MCF 10A (cell line): ENCODE data around the gene LHFPL3. TPM values are rescaled to one million over a fixed set of nuclear protein-coding genes. Genes with fewer than 3 reads are reported as not detected.

Source experiments
- BruUV-seq: library from RNA; stranded (reverse); fragments of 400-500 nt; replicated peaks from 2 replicates; lab custom pipeline; 2021; lab: Mats Ljungman, UMichigan
- CTCF ChIA-PET: fragments of 300-600 bp; sonication (Branson Sonifier 250); formaldehyde crosslinking; extraction: SDS; loops from one replicate; lab custom pipeline; 2021; ENCODE audit warnings: antibody characterized with exemption, inconsistent platforms; lab: Yijun Ruan, JAX
- POLR2A ChIA-PET: fragments of 300-600, 350-650 bp; sonication (Branson Sonifier 250); formaldehyde crosslinking; extraction: SDS; loops from one replicate; lab custom pipeline; 2020; ENCODE audit warnings: antibody characterized with exemption, inconsistent platforms; lab: Yijun Ruan, JAX
- DNase-seq: peaks from one replicate; pipeline ENCODE4 v3.0.0-alpha.2; 2018; ENCODE audit not compliant: unreplicated experiment
- H3K27ac Mint-ChIP-seq: one replicate; pipeline ENCODE4 v1.8.0; 2022; ENCODE audit warnings: mild to moderate bottlenecking, low read depth, mixed read lengths; ENCODE audit not compliant: unreplicated experiment
- H3K27me3 Mint-ChIP-seq: one replicate; pipeline ENCODE4 v1.8.0; 2022; ENCODE audit warnings: mixed read lengths; ENCODE audit not compliant: insufficient read depth, unreplicated experiment
- H3K36me3 Mint-ChIP-seq: one replicate; pipeline ENCODE4 v1.8.0; 2022; ENCODE audit warnings: mild to moderate bottlenecking, moderate library complexity, mixed read lengths; ENCODE audit not compliant: insufficient read depth, unreplicated experiment
- H3K4me1 Mint-ChIP-seq: one replicate; pipeline ENCODE4 v1.8.0; 2022; ENCODE audit warnings: mixed read lengths; ENCODE audit not compliant: insufficient read depth, unreplicated experiment
- H3K4me3 Mint-ChIP-seq: one replicate; pipeline ENCODE4 v1.8.0; 2022; ENCODE audit warnings: mild to moderate bottlenecking, moderate library complexity, mixed read lengths; ENCODE audit not compliant: unreplicated experiment
- H3K9me3 Mint-ChIP-seq: one replicate; pipeline ENCODE4 v1.8.0; 2022; ENCODE audit warnings: mixed read lengths; ENCODE audit not compliant: unreplicated experiment
- CTCF ChIP-seq: fragments of 200-600 bp; IDR thresholded peaks from one replicate; pipeline ENCODE4 v1.8.0; 2022; ENCODE audit warnings: antibody characterized with exemption, mild to moderate bottlenecking; ENCODE audit not compliant: unreplicated experiment
- intact Hi-C: fragments of 100-400 bp; cut with micrococcal nuclease; formaldehyde crosslinking; loops from 2 replicates; pipeline ENCODE4 v1.14.1; 2022
- total RNA-seq: library from RNA; stranded (reverse); gene quantifications from 2 replicates; pipeline ENCODE4 v1.2.3, GENCODE V29; 2022

LHFPL3 gene
- total RNA-seq, 1 experiment from 2014 or later: not detected

- no peak for TF ChIP-seq CTCF
- no TSS peak for BruUV-seq
- Mint-ChIP-seq H3K27ac (no peak overlapping the region), H3K27me3 (peaks cover 6% of the 10 kb centered on the region), H3K36me3 (no peaks in the 10 kb centered on the region), H3K4me3 (no peak overlapping the region), H3K4me1 (no peaks in the 10 kb centered on the region), H3K9me3 (no peaks in the 10 kb centered on the region)
- intact Hi-C loops: no loop called here
- ChIA-PET CTCF (interaction anchor here (0.6 to 0.7 kb wide), 3 partner anchors 9 to 533 kb away, joined by 3 read pairs; no protein-coding TSS in a partner anchor), POLR2A (no interaction called here)
- no peak for DNase-seq
Observed at GRCh38 chr7:104779888-104780287, 451.5 kb downstream of the LHFPL3 start.

- Mint-ChIP-seq H3K9me3 (no peaks in the 10 kb centered on the region), H3K4me3 (no peak overlapping the region), H3K27ac (no peak overlapping the region), H3K4me1 (no peaks in the 10 kb centered on the region), H3K27me3 (peaks cover 20% of the 10 kb centered on the region), H3K36me3 (no peaks in the 10 kb centered on the region)
- BruUV-seq: no TSS peak
- no peak for TF ChIP-seq CTCF
- DNase-seq: no peak
- intact Hi-C loops: no loop called here
- ChIA-PET POLR2A (no interaction called here), CTCF (no interaction called here)
Observed at GRCh38 chr7:104784686-104785085, 456.3 kb downstream of the LHFPL3 start.

GRCh38 chr7:104789780-104790179 lies 461.4 kb downstream of the LHFPL3 start:
- Mint-ChIP-seq H3K4me1 (peaks cover 12% of the 10 kb centered on the region), H3K4me3 (no peak overlapping the region), H3K36me3 (no peaks in the 10 kb centered on the region), H3K27me3 (peaks cover 16% of the 10 kb centered on the region), H3K27ac (no peak overlapping the region), H3K9me3 (no peaks in the 10 kb centered on the region)
- POLR2A ChIA-PET: no interaction called here
- intact Hi-C loops: no loop called here
- no peak for TF ChIP-seq CTCF
- DNase-seq: no peak
- CTCF ChIA-PET: no interaction called here
- no TSS peak for BruUV-seq

GRCh38 chr7:104790440-104790839 lies 462.0 kb downstream of the LHFPL3 start:
- peak; percentile 33 for DNase-seq
- CTCF ChIA-PET: no interaction called here
- H3K4me3 Mint-ChIP-seq: no peak overlapping the region
- BruUV-seq: no TSS peak
- H3K9me3 Mint-ChIP-seq: no peaks in the 10 kb centered on the region
- intact Hi-C loops: no loop called here
- no peaks in the 10 kb centered on the region for H3K36me3 Mint-ChIP-seq
- H3K27me3 Mint-ChIP-seq: peaks cover 9% of the 10 kb centered on the region
- peaks cover 12% of the 10 kb centered on the region for H3K4me1 Mint-ChIP-seq
- no peak for TF ChIP-seq CTCF
- no peak overlapping the region for H3K27ac Mint-ChIP-seq
- POLR2A ChIA-PET: no interaction called here
